C1 segment of cervical spinal cord (tissue), 14 donors: ENCODE data around the gene SLC35F1.

ENCODE experiments used
- DNase-seq, 14 donors: peaks; one replicate each; lab custom pipeline; 2025; lab: John Stamatoyannopoulos, UW

SLC35F1 gene

DNA sequence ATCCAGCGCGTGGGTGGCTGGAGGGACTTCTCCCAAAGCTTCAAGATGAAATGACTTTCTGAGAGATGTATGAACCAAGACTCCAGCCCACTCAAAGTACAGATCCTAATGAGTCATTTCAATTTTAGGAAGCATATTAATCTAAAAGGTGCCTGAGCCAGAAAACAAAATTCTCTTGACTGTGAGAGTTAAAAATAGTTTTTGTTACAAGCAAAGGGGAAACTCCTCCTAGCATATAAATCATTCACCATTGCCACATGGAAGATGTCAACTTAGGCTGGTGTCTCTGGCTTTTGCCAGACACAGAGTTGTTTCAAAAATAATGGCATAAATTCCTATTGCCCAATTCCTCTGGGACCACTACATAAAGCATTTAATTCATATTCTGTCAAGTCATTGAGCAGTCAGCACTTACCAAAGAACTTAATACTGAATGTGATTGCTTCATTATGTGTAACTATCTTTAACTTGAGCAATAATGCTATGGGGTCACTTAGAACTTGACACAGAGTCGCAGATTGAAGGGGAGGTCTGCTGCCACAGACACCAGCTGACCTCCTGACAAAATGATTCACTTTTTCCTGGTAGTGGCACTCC, 280.6 kb downstream of the SLC35F1 start:
- DNase-seq, result no peak

DNA sequence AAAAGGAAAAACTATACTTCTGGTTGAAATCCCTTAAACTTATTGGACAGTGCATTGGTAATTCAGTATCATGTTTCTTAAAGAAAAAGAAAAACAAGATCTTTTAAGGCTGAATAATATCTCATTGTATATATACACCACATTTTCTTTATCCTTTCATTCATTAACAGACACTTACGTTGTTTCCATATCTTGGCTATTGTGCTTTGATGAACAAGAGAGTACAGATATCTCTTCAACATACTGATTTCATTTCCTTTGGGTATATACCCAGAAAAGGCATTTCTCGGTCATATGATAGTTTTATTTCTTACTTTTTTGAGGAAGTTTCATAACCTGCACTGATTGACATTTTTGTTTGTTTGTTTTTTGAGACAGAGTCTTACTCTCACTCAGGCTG, 281.5 kb downstream of the SLC35F1 start:
- no peak for DNase-seq

DNA sequence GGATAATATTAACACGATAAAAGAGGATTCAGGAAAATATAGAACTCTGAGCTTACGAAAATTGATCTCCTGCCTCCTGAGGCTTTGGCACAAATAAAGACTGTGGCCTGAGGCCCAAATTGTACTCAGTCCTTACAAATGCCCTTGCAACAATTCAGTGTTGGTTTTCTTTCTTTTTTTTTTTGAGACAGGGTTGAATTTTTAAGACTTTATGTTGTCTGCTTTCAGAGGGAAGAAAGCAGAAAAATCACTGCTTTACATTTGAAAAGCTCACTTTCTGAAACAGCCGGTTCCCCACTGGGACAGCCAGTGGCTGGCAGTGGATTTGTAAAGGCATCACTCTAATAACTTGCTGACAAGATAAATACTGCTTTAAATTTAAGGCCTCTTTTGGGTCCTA, 290.5 kb downstream of the SLC35F1 start:
- DNase-seq, result no peak

DNA sequence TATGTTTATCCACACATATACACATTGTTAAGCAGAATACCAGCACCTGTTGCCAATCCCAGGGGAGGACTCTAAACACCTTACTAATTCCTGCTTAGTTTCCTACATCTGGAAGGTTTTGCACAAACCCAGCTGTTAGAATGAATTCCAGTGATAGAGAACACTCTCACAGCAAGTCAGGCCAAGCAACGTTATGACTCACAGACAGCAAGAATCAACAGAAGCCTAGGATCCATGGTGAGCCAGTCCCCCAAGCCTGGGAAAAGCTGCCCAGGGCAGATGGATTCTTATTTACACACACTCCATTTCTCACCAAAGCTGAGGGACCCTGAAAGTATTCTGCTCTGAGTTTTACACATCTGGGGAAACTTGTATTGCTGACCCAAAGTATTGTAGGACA, 291.7 kb downstream of the SLC35F1 start:
- DNase-seq, result no peak

DNA sequence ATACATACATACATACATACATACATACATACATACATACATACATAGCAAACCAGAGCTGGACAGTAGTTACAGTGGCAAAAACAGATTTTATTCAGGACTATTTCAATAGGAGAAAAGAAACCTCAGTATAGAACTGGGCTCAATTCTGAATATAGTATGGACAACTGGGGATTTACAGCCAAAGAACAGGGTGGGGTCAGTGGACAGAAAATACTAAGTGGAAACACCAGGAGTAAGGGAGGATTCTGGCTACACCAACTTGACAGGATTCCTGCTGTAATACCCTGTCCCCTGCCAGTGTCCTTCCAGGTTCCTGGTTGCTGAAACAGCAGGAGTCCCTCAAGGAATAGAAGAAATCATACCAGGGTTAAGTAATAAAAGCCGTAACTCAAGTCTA, 293.1 kb downstream of the SLC35F1 start:
- DNase-seq, result no peak

DNA sequence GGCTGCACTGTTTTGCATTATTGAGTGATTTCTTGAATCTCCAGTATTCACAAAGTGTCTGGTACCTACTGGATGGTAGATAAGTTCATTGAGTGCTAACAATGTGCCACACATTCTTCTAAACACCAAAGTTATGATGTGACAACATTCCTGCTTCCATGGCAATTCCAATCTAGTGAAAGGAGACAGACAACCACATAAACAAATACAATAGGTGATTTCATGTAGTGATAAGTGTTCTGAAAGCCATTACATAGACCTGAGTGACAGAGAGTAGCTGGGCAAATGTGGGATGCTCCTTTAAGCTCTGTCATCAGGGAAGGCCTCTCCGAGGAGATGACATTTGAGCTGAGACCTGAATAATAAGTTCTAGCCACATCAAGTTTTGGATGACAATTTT, 295.5 kb downstream of the SLC35F1 start:
- no peak for DNase-seq

DNA sequence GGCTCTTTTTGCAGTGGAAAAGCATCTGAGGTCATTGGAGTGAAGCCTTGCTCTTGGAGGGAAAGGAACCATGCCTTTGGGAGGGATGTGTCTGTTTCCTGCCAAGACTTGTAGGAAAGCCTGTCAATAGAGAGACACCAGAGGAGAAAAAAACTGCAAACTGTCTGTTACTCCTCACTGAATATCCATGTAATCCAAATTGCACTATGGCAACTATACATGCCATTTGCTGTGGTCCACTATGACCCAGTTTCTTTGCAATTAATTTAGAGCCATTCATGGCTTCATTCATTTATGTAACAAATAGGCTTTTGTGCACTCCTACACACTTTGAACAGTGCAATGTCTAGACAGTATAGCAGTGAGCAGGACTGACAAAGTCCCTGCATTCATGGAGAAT, 296.5 kb downstream of the SLC35F1 start:
- DNase-seq, result no peak

DNA sequence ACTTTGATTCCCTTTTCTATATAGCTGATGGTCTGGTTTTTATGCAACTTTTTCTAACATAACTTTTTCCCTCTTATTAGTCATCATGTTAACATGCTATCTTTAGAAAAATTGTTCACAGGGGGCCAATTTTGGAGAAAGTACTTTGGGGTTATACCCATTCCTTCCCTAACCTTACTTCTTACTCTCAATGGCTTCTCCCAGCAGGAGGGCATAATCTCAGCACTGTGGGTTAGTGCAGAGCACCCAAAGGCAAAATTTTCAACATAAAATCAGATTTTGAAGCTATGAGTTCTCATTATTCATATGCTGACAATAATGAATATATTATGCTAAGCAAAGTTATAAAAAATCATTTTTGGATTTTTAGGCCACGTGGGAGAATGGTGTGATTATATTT, 299.2 kb downstream of the SLC35F1 start:
- no peak for DNase-seq

DNA sequence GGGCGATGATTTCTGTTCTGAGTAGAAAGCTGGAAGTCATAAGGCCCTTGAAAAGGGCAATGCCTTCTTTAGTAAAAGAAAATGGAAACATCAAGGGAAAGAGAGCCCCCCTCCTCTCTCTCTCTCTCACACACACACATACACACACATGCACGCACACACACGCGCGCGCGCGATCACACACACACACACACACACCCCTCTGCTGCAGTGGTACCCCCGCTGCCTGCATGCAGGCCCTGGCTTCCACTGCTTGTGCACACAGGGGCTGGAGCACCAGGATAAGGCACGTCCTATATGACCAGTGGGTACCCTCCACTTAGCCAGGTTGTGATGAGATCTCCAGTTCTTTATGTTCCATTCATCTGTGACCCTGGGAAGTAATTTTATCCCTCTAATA, 300.9 kb downstream of the SLC35F1 start:
- DNase-seq, result no peak

DNA sequence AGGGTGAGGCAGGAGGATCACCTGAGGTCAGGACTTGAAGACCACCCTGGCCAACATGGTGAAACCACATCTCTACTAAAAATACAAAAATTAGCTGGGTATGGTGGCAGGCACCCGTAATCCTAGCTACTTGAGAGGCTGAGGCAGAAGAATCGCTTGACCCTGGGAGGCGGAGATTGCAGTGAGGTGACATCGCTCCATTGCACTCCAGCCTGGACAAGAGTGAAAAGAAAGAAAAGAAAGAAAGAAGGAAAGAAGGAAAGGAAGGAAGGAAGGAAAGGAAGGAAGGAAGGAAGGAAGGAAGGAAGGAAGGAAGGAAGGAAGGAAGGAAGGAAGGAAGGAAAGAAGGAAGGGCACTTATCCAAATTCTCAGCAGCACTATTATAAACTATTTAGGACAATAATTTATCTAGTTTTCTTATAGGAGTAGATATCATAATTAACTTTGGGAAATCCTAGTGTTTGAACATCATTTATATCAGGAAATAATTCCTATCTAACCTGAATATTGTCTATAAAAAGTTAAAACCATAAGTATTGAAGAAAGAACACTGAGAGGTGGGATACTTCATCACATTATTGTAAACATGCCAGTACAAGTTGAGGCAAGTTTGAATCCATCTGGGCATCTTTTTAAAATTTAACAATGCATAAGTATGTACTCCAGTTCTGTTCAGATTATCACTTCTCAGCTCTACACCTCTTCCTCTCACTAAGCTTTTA, 305.5 kb downstream of the SLC35F1 start:
- DNase-seq, result no peak

DNA sequence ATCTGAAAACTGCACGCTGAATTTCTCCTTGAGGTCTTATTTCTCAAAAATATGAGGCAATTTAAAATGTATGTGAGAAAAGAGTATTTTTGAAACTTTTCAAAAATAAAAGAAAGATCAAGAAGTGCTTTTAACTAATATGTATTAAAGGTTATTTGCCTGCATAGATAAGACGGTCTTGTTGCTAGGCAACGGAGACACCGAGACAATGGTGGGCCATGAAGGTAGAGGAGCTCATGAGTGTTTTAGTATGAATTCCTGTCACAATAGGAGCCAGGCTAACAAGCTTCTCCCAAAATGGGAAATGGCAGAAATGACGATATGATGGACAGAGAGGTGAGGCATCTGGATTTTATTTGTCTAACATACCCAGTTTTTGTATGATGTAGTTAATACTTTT, 308.2 kb downstream of the SLC35F1 start:
- DNase-seq, result no peak

DNA sequence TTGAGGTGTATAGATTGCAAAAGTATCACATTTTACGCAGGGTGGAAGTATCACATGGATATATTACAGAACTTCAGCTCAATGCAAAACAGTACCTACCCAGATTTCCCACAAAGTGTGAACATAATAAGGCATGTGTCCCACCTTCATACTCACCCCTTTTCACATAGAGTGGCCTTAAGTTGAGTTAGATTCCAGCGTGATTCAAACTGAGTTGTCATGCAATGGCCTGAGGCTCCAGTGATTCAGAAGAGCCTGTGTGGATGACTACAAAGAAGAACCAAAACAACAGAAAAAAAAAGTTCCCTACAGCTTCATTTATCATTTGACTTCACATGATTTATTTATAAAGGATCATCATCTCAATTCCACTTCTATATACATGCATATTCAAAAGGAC, 309.7 kb downstream of the SLC35F1 start:
- DNase-seq, result no peak

DNA sequence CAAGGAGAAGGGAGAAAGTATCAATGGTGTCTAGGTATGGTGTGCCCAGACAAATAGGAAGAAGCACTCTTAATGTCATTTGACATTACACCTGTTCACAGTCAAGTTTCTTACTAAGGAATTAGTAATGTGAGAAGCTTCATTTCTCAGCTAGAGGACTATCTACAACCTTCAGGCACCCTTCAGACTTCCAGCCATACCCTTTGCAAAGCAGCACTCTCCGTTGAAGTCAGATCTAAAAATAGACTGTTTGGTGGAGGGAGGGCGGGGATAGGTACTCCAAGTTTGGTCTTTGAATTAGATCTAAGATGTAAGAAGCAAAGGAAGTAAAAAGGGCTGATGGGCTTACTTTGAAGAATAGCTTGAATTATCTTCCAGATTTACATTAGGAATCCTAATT, 311.1 kb downstream of the SLC35F1 start:
- DNase-seq, result no peak

DNA sequence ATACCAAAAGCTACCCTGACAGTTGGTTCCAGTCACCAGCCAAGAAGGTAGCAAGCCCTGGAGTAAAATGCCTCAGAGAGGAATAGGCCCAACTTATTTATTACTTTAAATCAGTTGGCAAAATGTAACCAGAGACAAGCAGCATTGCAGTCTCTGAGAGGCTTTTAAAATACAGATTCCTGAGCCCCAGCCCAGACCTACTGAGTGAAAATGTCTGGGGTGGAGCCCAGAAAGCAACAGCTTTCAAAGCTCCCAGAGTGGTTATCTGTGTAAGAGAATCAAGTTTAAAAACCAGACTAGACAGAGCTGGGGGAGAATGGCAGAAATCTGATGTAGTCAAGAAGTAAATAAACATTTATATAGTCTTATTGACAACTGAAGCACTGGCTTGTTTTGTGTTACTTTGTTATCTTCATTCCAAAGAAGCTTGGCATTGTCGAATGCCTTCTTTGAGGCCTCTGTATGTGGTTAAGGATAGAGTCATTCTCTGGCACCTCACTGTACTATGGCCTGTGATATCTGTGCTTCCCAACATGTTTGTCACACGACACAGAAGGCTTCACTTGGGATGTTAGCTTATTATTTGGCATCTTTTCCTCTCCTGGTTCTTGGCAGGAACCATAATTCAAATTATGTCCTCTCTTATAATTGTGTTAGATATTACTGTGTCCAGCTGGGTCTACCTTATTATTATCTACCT, 313.5 kb downstream of the SLC35F1 start:
- no peak for DNase-seq

DNA sequence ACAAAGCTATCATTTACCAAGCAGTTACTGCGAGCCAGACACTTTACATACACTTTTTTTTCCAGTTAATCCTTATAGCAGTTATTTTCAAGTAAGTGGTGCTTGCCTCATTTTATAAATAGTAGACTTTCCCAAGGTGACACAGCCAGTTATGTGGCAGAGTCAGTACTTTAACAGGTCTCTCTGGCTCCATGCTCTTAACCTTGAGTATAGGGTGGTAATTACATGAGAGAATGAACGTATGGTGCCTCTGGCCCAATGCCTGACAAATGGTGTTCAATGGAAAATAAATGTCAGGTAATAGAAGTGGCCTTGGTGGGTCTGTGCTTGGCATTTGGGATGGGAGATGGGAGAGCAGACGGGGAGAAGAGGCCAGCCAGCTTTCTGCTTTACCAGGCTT, 316.3 kb downstream of the SLC35F1 start:
- DNase-seq, result no peak

DNA sequence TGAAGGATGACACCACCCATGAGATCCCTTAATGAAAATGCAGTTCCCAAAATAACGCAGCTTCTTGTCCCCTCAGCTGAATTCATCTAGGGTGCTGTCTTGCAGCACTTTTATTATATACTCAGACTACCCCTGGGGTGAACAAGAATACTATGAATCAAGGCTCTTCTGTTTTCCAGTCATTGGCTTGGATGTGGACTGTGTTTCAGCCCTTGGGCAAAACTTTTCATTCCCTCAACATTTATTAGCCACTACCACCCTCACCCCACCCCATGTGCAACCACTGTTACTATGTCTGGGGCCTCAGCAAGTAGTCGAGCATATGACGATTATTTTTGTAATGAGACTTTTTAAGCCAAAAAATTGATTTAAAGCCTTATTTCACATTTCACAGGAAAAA, 321.8 kb downstream of the SLC35F1 start:
- no peak for DNase-seq

DNA sequence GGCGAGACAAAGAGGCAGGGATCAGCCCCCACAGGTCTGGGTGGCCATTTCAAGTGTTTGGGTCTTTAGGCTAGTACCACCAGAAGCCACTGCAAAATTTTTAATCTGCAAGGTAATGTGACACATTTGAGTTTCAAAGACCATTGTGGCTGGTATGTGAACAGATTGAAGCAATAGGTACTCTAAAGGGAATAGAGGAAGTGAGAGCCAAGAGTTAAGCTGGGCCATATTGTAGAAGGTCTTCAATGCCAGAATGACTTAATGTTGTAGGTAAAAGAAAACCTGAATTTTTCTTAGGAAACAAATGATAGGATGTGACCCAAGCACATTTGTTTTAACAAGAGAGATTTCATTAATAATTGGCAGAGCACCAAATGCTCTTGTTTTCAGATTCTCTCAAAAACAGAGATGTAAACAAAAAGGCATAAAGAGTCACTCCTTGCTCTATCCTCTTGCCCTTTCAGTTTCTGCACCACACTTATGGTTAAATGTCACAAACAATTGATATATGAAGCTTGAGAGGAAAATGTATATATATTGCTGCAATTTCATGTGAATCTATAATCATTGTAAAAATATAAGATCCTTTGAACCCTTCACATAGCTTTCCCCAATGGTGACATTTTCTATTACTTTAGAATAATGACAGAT, 333.9 kb downstream of the SLC35F1 start:
- no peak for DNase-seq

DNA sequence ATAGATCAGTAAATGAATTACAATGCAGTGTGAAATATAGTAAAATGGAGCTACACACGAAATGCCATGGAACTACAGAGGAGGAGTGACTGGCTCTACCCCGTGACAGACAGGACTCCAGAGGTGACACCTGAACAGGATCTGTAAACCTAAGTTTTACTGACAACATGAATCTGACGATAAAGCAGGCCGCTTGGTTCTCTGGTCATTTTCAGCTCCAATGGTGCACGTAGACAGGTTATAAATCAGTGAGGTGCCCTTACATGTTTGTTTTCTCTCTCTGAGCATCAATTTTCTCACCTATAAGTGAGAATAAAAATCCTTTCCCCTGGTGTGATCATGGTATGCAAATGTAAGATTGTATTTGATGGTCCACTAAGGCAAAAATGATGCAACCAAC, 339.3 kb downstream of the SLC35F1 start:
- no peak for DNase-seq

DNA sequence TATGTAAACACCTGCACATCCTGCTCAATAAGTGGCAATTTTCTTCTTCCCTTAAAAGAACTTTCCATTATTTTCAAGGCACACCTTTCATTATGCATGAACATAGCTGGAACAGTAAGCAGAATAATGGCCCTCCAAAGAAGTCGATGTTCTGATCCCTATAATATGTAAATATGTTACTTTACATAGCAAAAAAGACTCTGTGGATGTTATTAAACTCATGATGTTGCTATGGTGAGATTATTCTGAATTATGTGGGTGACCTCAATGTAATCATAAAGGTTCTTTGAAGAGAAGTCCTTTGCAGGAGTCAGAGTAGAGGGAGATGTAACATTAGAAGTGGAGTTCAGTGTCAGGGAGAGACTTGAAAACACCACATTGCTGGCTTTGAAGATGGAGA, 341.1 kb downstream of the SLC35F1 start:
- no peak for DNase-seq

DNA sequence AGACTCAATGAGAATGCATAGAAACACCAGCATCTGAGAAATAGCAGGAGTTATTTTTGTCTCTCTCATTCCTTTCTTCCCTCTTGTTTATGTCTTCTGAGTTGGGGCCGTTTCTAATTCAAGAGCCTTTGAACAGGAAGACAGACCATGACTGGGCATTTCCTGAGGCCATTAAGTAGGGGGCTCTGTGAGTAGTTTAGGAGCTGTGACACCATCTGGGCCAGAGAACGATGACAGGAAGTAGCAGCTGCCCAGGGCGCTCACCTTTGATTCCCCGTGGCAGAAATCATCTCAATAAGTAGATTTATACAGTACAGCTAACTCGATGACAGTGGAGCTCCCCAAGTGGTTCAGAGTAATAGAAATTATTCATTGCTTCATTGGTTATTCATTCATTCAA, 342.6 kb downstream of the SLC35F1 start:
- DNase-seq, result no peak

DNA sequence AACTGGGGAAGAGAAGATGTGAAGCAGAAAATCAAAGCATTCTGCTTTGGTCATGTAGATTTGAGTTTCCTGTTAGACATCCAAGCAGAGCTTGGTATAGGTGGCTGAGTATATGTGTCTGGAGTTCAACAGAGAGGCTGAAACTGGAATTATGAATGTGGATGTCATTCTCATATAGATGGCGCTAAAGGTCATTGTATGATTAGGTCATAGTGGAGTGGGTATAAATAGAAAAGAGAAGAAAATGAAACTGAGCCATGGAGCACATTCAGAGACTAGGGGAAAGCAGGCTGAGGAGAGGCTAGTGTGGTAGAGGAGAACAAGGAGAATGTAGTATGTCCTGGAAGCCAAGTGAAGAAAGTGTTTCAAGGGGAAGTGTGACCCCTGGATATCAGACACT, 345.4 kb downstream of the SLC35F1 start:
- no peak for DNase-seq

DNA sequence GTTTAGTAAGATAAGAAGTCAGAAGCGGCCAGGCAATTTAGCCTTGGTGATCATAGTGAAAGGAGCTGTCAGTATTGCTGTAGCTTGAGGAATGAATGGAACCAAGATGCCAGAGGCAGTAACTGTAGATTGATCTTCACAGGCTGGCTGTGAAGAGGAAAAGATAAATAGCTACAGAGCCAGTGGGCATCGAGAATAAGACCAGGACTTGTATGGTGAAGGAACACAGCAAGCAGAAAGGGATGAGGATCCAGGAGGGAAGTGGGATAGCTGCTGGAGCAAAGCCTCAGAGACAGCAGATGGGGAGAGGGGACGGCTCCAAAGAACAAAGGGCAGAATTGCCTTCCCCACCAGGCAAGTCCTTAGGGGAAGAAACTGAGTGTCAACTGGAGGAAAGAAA, 346.7 kb downstream of the SLC35F1 start:
- DNase-seq, result no peak

DNA sequence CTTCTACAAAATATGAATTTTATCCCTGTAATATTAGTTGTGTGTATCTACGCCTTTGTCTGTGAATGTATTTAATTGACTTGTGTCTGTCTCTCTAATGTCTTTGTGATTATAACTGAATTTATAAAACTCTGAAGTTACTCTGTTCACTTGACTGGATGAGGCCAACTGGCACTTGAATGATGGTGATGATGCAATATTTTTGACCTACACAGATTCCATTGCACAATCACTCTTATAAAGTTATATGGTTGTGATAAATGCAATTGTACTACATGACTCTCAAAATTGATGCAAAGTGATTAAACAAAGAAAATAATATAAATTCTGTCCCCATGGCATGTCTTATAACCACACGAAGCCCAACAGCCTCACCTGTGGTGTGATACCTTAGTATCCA, 353.8 kb downstream of the SLC35F1 start:
- no peak for DNase-seq
